Activated CD8-positive, alpha-beta memory T cell treated with anti-CD3 and anti-CD28 coated beads, Interleukin-2, amount 50 U/mL, for 48 hours (primary cell): Measurements from ENCODE around the gene ZC3H10.

Experiments used
- DNase-seq: peaks from one replicate; pipeline ENCODE4 v3.0.0-alpha.2; 2020

The ZC3H10 gene

DNA sequence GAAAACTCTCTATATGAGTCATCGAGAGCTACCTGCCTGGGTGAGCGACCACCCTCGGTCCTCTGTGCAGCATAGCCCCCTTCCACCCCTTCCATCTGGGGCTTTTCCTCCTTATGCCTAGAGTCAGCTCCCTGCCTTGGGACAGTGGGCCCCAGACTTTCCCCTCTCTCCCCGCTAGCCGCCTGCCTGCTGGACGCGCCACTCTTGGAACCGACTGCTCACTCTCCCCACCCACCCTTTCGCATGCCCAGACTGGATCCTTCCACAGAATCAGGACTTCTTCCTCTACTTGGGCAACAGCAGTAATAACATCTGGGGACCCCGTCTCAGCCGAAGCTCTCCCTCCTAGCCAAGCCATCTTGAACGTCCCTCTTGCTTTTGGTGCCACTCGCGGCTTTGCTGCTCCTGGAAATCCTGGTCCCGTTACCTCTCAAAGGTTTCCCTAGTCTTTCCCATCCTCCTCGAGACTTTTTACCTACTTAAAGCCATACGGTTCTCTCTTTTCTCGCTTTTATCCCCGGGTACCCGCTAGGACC lies 10.7 kb downstream of the ZC3H10 start:
- DNase-seq: no peak

DNA sequence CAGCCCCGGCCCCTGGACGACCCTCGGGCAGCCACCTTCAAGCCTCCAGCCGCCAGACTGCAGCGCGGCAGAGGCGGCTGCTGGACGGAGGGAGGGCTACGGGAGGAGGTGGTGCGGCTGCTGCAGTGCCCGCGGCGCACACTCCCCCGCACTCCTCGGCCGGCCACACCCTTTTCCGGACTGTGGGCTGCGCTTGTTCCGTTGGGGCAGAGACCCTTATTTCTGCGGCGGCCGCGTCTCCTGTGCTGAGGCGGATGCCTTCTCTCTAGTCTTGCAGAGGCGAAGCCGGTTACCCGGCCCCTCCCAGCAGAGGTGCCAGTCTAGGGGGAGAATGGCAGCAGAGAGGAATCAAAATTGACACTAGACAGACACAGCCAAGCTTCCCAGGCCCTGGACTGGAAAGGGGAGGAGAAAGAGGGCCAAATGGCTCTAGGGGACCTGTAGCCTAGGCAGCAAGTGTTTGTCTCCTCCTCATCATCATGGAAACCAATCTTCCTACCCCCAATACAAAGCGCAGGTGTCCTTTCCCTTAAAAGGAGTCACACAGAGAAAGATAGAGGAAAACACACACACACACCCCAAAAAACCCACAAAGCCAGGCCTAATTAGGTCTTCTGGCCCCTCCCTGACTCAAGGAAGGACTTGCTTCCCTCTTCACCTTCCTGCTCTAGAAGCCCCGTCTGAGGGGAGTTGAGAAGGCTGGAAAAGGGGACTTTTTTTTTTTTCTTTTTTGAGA lies 11.3 kb downstream of the ZC3H10 start:
- DNase-seq: peak; percentile 87

DNA sequence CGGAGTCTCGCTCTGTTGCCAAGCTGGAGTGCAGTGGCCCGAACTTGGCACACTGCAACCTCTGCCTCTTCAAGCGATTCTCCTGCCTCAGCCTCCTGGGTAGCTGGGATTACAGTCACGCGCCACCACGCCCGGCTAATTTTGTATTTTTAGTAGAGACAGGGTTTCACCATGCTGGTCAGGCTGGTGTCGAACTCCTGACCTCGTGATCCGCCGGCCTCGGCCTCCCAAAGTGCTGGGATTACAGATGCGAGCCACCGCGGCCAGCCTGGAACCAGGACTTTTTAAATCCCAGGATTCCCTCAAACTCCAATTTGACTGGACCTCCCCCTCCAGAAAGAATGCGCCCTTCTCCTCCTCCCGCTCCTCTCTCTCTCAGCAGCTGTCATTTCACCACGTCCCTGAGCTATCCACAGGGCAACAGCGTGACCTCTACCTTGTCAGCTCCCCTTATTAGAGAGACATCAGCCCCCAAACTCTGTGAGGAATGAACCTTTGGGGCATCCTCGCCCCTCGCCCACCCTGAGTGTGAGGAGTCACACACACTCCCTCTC lies 12.0 kb downstream of the ZC3H10 start:
- no peak for DNase-seq

DNA sequence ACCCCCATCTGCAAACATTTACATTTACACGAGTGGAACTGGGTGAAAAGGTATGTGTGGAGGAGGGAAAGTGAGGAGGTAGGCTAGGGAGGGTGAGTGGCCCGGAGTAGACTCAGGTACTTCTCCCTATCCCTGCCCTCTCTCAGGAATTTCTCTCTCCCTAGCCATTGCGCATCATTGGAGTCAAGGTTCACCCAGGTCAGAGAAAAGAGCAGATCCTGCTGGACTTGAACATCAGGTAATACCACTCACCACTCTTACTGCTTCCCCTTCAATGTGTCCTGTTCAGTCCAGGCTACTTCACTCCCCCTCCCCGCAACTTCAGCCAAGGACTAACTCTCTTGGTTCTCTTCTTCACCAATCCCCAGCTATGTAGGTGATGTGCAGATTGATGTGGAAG lies 12.8 kb downstream of the ZC3H10 start:
- no peak for DNase-seq

DNA sequence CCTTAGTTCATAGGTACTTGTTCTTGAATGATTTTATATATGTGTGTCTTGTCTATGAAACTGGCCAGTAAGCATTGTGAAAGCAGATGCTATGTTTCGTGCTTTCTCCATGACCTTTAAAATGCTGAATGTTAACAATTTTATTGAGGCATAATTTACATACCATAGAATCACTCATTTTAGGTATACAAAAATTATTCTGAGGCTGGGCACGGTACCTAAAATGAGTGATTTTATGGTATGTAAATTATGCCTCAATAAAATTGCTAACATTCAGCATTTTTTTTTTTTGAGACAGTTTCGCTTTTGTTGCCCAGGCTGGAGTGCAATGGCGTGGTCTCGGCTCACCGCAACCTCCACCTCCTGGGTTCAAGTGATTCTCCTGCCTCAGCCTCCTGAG lies 16.8 kb downstream of the ZC3H10 start:
- no peak for DNase-seq

DNA sequence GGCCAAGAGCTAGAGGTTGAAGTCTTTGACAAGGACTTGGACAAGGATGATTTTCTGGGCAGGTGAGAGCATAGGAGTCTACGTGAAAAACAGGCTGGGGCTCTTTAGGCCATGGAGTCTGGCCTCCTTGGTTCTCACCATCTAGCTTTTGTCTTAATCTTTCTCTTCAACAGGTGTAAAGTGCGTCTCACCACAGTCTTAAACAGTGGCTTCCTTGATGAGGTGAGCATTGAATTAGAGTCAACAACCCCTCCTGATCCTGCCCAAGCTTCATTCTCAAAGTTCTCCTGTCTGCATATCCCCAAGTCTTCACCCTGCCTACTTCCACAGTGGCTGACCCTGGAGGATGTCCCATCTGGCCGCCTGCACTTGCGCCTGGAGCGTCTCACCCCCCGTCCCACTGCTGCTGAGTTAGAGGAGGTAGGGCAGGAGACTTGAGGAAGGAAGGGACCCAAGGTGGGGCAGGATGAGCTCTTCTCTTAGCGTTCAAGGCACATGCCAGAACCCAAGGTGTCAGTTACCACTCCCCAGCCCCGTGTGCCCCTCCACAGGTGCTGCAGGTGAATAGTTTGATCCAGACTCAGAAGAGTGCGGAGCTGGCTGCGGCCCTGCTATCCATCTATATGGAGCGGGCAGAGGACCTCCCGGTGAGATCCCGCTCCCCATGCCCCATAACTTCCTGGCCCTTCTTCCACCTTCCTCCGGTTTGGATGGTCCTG lies 19.9 kb downstream of the ZC3H10 start:
- DNase-seq: no peak

DNA sequence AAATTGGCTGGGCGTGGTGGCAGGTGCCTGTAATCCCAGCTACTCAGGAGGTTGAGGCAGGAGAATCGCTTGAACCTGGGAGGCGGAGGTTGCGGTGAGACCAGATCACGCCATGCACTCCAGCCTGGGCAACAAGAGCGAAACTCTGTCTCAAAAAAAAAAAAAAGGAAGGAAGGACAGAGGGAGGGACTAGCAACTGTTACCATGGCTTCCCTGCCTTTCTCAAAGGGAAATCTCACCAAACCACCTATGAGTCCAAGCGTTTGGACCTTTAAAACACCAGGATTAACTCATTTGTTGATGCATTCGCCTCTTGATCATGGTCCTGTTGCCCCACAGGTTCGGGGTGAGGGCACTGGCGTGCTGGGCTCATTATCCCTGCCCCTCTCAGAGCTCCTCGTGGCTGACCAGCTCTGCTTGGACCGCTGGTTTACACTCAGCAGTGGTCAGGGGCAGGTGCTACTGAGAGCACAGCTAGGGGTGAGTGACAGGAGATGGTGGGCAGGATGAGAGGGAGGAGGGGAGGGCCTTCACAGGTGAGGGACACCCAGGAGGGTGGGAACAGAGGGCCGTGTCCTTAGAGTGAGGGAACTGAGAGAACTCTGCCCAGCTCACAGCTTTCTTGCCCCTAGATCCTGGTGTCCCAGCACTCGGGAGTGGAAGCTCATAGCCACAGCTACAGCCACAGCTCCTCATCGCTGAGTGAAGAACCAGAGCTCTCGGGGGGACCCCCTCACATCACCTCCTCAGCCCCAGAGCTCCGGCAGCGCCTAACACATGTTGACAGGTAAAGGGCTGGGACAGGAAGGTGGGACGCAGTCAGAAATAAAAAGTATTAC lies 24.1 kb downstream of the ZC3H10 start:
- no peak for DNase-seq

DNA sequence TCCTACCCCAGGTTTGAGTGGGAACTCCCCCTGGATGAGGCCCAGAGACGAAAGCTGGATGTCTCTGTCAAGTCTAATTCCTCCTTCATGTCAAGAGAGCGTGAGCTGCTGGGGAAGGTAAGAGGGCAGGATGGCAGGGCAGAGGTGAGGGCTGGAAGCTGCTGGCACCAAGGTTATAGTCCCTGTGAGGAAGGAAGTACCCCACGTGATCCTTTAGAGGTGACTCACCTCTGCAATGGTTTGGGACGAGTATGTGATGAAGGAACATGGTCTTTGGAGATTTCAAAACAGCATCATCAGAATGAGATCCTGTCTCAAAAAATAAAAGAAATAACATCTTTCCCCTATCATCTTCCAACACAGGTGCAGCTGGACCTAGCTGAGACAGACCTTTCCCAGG lies 25.2 kb downstream of the ZC3H10 start:
- no peak for DNase-seq

DNA sequence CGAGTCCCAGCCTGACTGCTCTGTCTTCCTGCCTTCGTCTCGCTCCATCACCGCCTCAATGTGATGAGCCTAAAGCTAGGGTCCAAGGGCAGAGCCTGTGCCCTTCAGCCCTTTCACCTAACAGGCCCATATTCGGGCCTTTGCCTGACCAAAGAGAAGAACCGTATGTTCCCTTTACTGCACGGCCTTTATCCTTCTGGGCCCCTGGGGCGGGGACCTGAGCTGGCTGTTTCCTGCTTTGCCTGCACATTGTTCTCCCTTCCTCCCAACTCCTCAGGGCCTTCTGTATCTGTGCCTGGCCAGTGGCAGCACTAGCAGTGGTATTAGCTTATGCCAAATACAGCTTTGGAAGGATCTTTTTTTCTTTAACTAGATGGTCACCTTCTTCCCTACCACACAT lies 25.8 kb downstream of the ZC3H10 start:
- DNase-seq: no peak

DNA sequence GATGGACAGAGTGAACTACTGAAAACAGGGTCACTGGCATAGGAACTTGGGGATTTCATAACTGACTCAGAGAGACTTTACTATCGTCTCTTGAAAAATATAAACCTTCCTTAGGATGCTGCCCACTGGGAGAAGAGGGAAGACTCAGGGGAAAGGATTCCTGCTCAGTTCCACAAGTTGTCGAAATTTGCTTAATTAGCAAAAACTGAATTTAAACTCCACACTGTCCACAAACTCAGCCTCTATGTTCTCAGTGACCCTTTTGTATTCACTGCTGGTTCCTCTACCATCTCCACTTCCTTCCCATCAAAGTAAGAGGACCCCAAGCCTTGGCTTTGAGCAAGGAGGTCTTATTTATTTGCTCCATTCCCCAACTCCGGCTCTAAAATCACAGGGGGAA lies 27.2 kb downstream of the ZC3H10 start:
- DNase-seq: no peak

DNA sequence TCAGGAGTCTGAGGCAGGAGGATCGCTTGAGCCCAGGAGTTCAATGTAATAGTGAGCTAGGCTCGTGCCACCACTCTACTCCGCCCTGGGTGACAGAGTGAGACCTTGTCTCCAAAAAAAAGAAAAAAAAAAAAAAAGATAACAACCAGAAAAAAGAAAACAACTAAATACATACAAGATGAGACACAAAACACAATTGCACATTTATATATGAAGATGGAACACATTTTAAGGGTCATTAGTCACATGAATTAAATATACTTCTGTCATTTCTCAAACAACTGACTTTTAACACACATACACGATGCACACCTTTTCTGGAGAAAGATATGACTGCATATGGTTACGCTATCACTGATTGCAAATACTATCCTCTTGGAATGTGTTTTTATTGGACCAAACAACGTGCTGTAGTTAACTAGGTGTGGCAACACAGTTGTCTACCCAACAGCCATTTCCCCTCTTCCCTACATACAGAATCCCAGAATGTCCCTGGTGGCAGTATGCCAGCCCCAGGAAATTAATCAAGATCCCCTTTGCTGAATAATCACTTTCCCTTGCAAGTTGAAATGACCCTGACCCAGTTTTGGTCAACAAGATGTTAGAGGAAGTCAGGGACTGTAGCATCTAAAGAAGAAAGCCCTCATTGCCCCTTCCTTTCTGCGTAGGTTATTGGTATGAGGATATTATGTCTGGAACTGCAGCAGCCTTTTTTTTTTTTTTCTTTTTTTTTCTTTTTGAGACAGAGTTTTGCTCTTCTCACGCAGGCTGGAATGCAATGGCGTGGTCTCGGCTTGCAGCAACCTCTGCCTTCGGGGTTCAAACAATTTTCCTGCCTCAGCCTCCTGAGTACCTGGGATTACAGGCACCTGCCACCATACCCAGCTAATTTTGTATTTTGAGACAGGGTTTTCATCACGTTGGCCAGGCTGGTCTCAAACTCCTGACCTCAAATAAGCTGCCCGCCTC lies 28.7 kb downstream of the ZC3H10 start:
- DNase-seq: no peak

DNA sequence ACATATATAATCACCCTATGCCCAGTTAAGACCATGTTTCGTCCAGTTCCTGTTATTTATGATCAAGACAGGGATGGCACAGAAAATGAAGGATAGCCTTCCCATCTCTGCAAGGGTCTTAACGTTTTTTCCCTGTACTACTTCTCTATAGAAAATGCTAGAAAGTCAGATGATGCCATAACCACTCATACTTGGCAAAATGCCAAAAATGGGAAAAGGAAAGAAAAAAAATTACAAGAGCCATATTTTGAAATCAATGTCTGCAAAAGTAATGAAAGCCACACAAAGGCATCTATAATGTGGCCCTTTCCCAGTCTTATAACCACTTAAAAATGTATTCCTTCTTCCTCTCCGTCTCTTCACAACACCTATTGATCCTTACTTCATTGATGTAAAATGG lies 32.5 kb downstream of the ZC3H10 start:
- DNase-seq: no peak

DNA sequence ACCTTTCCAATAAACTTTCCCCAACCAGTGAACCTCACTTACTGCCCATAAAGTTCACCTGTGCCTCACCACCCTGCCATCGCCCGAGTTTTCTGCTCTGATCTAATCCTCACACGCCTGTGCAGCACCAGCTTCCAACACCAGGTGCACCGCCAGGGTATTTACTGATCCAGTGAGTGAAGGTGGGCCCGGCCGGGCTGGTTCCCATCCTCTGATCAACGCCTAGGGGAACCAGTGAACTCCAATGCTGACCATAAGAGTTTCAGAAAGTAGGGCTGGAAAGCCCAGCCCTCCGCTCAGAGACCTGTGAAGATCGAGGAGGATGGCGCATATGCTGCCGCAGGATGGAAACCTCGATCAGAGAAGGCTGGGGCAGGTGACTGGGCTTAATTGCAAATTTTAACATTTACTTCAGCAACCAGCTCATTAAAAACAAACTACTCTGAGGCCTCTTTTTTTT lies 33.6 kb downstream of the ZC3H10 start:
- peak; percentile 84 for DNase-seq

DNA sequence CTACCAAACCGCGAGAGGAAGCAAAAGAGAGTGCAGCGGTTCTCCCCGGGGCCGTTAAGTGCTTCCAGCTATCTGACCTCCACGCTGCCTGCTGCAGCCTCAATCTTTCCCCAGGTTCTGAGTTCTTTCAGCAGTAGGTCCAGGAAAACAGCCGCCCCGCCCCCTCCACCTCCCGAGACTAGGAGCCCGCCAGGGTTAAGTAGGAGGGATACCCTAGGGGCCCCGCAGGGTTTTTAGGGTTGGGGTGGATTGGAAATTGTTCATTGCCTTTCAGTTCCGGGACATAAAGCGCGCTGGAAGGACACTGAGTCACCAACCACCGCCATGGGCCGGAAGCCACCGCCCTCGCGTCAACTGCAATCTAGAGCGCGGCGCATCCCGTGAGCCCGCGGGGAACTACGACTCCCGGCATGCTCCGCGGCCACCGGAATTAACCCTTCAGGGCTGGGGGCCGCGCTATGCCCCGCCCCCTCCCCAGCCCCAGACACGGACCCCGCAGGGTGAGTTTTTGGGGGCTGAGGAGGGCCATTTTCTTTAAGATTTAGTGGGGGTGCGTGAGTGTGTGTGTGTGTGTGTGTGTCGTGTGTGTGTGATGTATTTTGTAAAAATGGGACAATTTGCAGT lies 34.2 kb downstream of the ZC3H10 start, which contains the start of gene MYL6B:
TSS of gene MYL6B (plus strand) at position 456 of the 624 bp plus-strand sequence. CDS start 1,332 bp downstream, outside the sequence.
- peak; percentile 95 for DNase-seq

DNA sequence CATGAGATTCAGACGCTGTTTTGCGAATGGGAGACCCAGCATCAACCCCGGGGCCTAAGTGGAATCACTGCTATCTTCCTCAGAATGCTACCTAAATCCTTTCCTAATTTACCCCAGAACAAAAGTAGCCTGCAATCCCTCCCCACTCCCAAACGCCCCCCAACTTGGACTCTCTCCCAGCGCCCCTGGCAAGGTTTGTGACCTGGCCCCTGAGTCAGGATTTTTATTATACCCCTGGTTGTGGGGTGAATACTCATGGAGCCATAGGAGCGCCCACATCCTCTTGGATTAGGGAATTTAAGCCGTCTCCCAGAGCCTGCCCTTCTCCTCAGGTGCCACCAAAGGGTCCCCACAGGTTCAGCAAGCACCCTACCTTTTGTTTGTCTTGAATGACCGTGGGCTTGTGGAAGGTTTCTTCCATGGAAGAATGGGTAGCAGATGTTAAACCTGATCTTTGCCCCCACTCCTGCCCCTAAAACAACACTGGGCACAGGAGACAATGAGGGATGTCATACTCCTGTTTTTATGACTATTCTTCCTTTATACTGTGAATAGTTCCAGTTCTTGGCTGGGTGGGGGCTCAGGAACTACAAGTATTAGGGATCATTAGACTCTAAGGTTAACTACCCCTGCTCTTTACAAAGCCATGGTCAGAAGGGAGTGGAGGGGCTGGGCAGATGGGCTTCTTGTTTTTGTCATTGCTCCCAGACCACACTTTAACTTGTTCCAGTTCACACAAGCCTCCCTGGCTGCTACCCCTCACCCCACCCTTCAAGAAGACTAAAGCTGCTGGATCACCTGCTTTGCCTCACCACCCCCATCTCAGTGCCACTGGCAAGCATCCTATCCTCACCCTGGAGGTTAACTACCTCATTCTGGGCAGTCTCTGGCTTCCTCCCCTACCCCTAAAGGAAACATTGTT lies 35.0 kb downstream of the ZC3H10 start:
- DNase-seq: no peak

DNA sequence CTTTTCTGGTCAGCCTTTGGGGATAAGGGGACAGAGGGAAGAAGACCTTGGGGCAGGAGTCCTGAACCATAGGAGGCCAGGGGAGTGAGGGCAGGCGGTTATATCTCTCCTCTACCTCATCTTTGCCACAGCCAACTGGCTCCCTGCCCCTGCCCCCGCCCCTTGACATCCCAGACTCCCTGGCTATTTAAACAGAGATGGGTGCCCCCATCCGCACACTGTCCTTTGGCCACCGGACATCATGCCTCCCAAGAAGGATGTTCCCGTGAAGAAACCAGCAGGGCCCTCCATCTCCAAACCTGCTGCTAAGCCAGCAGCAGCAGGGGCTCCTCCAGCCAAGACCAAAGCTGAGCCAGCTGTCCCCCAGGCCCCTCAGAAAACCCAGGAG lies 35.6 kb downstream of the ZC3H10 start:
- no peak for DNase-seq

DNA sequence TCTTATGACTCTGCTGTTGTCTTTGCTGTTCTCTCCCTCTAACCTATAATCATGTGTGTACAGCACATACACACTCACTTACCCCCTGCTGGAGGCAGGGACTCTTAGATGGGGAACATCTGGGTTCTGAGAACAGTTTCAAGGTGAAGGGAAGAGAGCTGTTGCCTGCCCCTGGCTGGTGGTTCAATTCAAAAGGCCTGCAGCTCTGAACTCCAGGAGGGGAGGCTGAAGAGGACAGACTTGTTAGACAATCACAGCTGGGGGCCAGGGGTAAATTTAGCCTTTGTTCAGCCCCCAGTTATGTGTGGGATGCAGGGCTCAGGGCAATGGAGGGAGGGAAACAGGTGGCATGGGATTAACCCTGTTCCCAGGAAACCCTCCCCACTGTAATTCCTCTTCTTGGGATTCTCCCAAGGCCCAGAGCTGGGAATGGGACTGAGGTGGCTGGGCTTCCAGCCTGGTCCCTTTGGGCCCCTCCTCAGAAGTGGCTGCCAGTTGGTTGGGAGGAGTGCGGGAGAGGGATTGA lies 36.2 kb downstream of the ZC3H10 start:
- no peak for DNase-seq

DNA sequence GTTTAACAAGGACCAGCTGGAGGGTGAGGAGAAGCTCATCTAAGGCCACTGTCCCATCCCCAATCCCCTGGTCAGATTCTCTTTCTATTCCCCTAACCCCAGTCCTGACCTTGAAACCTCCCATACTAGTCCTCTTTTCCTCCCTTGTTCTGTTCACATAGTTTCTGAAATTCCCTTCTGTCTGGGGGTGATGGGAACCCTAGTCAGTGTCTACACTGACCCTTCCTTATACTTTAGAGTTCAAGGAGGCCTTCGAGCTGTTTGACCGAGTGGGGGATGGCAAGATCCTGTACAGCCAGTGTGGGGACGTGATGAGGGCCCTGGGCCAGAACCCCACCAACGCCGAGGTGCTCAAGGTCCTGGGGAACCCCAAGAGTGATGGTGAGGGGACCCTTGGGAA lies 36.8 kb downstream of the ZC3H10 start:
- no peak for DNase-seq

DNA sequence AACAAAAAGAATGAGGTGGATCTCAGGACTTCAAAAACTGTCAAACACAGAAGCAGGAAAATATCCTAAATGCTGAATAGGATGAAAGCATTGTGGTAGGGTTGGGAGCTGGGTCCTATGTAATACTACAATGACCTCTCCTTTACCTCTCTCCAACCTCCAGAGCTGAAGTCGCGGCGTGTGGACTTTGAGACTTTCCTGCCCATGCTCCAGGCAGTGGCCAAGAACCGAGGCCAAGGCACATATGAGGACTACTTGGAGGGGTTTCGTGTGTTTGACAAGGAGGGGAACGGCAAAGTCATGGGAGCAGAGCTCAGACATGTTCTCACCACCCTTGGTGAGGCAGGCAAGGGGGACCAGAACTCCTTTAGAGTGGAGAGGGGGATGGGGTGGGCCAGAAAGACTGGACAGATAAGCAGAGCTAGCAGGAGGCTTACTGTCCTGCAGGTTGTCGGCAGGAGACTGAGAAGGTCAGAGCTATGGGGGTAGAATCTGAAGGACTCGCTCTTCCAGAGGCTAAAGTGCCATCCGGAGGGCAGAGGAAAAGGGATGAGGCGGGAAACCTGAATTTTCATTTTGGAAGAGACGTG lies 37.3 kb downstream of the ZC3H10 start:
- DNase-seq: no peak
